CD14-positive monocyte (primary cell): ENCODE measurements around the gene DYNC1LI2. TPM values are rescaled to one million over a fixed set of nuclear protein-coding genes. Genes with fewer than 3 reads are reported as not detected.
A peak's percentile ranks its signal among the peaks of the same experiment; 100 is the strongest.

Experiments used
- DNase-seq, 3 donors: peaks; one replicate each; pipeline ENCODE4 v3.0.0-alpha.2; 2011 to 2022
- H2AFZ ChIP-seq: 2 replicates; pipeline ENCODE4 v1.6.0; 2012; ENCODE audit warnings: mild to moderate bottlenecking, low read depth, low read length, inconsistent platforms; ENCODE audit not compliant: insufficient read depth, poor library complexity, severe bottlenecking
- H3K27ac ChIP-seq, 2 donors: 1 replicate in 1 of 2; 2 replicates in 1 of 2; pipeline ENCODE4 v1.5.1; 2012 to 2013; ENCODE audit warnings: low read length in 2 of 2, control low read depth in 1 of 2, inconsistent platforms in 1 of 2, low read depth in 1 of 2, mild to moderate bottlenecking in 1 of 2
- H3K27me3 ChIP-seq, 2 donors: one replicate each; pipeline versions ENCODE4 v1.6.0 to v1.6.1; 2011 to 2013; ENCODE audit warnings: low read length in 2 of 2; ENCODE audit not compliant: control insufficient read depth in 2 of 2, insufficient read depth in 2 of 2
- H3K36me3 ChIP-seq, 2 donors: replicated peaks in 1 of 2; 1 replicate in 1 of 2; 2 replicates in 1 of 2; pipeline versions ENCODE4 v1.5.1 to v1.6.1; 2012 to 2013; ENCODE audit warnings: low read length in 2 of 2, control low read depth in 1 of 2, inconsistent platforms in 1 of 2, mild to moderate bottlenecking in 1 of 2; ENCODE audit not compliant: insufficient read depth in 2 of 2, control insufficient read depth in 1 of 2
- H3K4me1 ChIP-seq, 2 donors: 1 replicate in 1 of 2; 2 replicates in 1 of 2; pipeline versions ENCODE4 v1.5.1 to v1.6.1; 2012 to 2013; ENCODE audit warnings: low read length in 2 of 2, control low read depth in 1 of 2, inconsistent platforms in 1 of 2, mild to moderate bottlenecking in 1 of 2, moderate library complexity in 1 of 2; ENCODE audit not compliant: insufficient read depth in 2 of 2, control insufficient read depth in 1 of 2
- H3K4me2 ChIP-seq: replicated peaks from 2 replicates; pipeline ENCODE3; 2012; ENCODE audit warnings: low read length, moderate library complexity, mild to moderate bottlenecking; ENCODE audit not compliant: poor library complexity, severe bottlenecking; ENCODE audit errors: extremely low read depth
- H3K4me3 ChIP-seq, 3 experiments: fragments of 200-600 bp in 1 of 3; sonication (generic) in 1 of 3; replicated peaks in 1 of 3; 1 replicate in 2 of 3; 2 replicates in 1 of 3; pipeline ENCODE4 v1.5.1; 2011 to 2013; ENCODE audit warnings: low read length in 3 of 3, mild to moderate bottlenecking in 3 of 3, control low read depth in 2 of 3, low read depth in 2 of 3, inconsistent platforms in 1 of 3, moderate library complexity in 1 of 3
- H3K79me2 ChIP-seq: 2 replicates; pipeline ENCODE4 v1.6.0; 2012; ENCODE audit warnings: mild to moderate bottlenecking, control low read depth, inconsistent platforms, low read length, moderate library complexity; ENCODE audit not compliant: insufficient read depth
- H3K9ac ChIP-seq: 2 replicates; pipeline ENCODE4 v1.6.0; 2017; ENCODE audit warnings: low read length, mild to moderate bottlenecking; ENCODE audit not compliant: insufficient read depth, poor library complexity, severe bottlenecking
- H3K9me3 ChIP-seq, 2 donors: replicated peaks in 1 of 2; 1 replicate in 1 of 2; 2 replicates in 1 of 2; pipeline versions ENCODE4 v1.5.1 to v1.6.1; 2012 to 2013; ENCODE audit warnings: low read length in 2 of 2, control low read depth in 1 of 2; ENCODE audit not compliant: control insufficient read depth in 1 of 2, insufficient read depth in 1 of 2
- H4K20me1 ChIP-seq: 2 replicates; pipeline ENCODE4 v1.6.0; 2012; ENCODE audit warnings: mild to moderate bottlenecking, low read length, control low read depth, moderate library complexity; ENCODE audit not compliant: insufficient read depth
- H3K27ac Mint-ChIP-seq, 7 donors: one replicate each; pipeline ENCODE4 v1.8.0; 2020; ENCODE audit warnings: mild to moderate bottlenecking in 7 of 7, mixed read lengths in 7 of 7, moderate library complexity in 6 of 7, inconsistent platforms in 2 of 7
- H3K27me3 Mint-ChIP-seq, 3 donors: one replicate each; pipeline ENCODE4 v1.8.0; 2021 to 2022; ENCODE audit warnings: low read depth in 3 of 3, mild to moderate bottlenecking in 3 of 3, mixed read lengths in 3 of 3, moderate library complexity in 3 of 3, inconsistent platforms in 1 of 3
- H3K36me3 Mint-ChIP-seq, 2 donors: one replicate each; pipeline ENCODE4 v1.8.0; 2020; ENCODE audit warnings: mixed read lengths in 2 of 2, inconsistent platforms in 1 of 2, mild to moderate bottlenecking in 1 of 2
- H3K4me1 Mint-ChIP-seq: one replicate; pipeline ENCODE4 v1.8.0; 2020; ENCODE audit warnings: mild to moderate bottlenecking, mixed read lengths
- H3K4me3 Mint-ChIP-seq, 2 donors: one replicate each; pipeline ENCODE4 v1.8.0; 2020; ENCODE audit warnings: mild to moderate bottlenecking in 2 of 2, mixed read lengths in 2 of 2, moderate library complexity in 1 of 2
- H3K9me3 Mint-ChIP-seq, 7 donors: one replicate each; pipeline ENCODE4 v1.8.0; 2020 to 2022; ENCODE audit warnings: mixed read lengths in 7 of 7, mild to moderate bottlenecking in 6 of 7, moderate library complexity in 6 of 7, inconsistent platforms in 2 of 7
- CTCF ChIP-seq: fragments of 200-600 bp; IDR thresholded peaks from one replicate; pipeline ENCODE4 v1.8.0; 2022; ENCODE audit warnings: antibody characterized with exemption, mild to moderate bottlenecking
- WGBS: methylation state at CpG from one replicate; pipeline ENCODE4 v1.1.5; 2013; ENCODE audit warnings: missing lambda C conversion rate; ENCODE audit not compliant: insufficient coverage; 5-methylcytosine and 5-hydroxymethylcytosine counted together
- intact Hi-C, 2 donors: fragments of 100-400 bp; cut with micrococcal nuclease; formaldehyde crosslinking; loops; one replicate each; pipeline versions ENCODE4 v1.15.0 to v1.15.1; 2023
- polyA plus RNA-seq, 3 donors: library from polyadenylated mRNA; depleted of rRNA in 1 of 3; unstranded in 2 of 3; stranded (reverse) in 1 of 3; fragments of 300-500 nt in 2 of 3; fragments of >200 nt in 1 of 3; fragmentation: Illumina TruSeq in 2 of 3; gene quantifications; 1 replicate in 2 of 3; 2 replicates in 1 of 3; pipeline ENCODE4 v1.2.3, GENCODE V29; 2012 to 2021

Gene DYNC1LI2
- polyA plus RNA-seq, 3 donors = 14.9 to 125 (median 23.9) TPM

- Histone ChIP-seq H3K36me3 (no peaks in the 10 kb centered on the region), H3K9ac (peak overlapping the region; percentile 66), H3K27me3 (no peaks in the 10 kb centered on the region), H3K4me2 (peak overlapping the region; percentile 99), H3K4me3 (peak overlapping the region; percentile 40 to 87 (median 74)), H3K9me3 (no peaks in the 10 kb centered on the region), H3K27ac (peak overlapping the region; percentile 21 to 58), H3K4me1 (peaks cover 66 to 72% of the 10 kb centered on the region in 2 donors), H2AFZ (peak overlapping the region; percentile 72), H3K79me2 (peaks cover 57% of the 10 kb centered on the region), H4K20me1 (peaks cover 23% of the 10 kb centered on the region)
- peak in 1 of 3 donors; percentile 9 for DNase-seq
- peaks cover 0 to 2% (median 0%) of the 10 kb centered on the region in 3 donors for H3K27me3 Mint-ChIP-seq
- no peaks in the 10 kb centered on the region for H3K9me3 Mint-ChIP-seq
- H3K4me3 Mint-ChIP-seq = peak overlapping the region; percentile 91 to 93
- H3K4me1 Mint-ChIP-seq = peaks cover 70% of the 10 kb centered on the region
- peaks cover 3 to 12% of the 10 kb centered on the region in 2 donors for H3K36me3 Mint-ChIP-seq
- under 1% methylated on average over 91 of the region's 91 CpGs for WGBS
- intact Hi-C loops = loop anchor here in 1 of 2 donors (5.0 to 10.0 kb wide), 2 partner anchors 44 to 549 kb away; partner anchors contain the start of genes FHOD1 and SLC9A5
- no peak for TF ChIP-seq CTCF
- peak overlapping the region in 6 of 7 donors; percentile 56 to 76 (median 64) for H3K27ac Mint-ChIP-seq
These were observed 55.3 kb downstream of the DYNC1LI2 start for GRCh38 chr16:66695935-66696668.

GRCh38 chr16:66695471-66695934 lies 55.9 kb downstream of the DYNC1LI2 start:
- H3K36me3 Mint-ChIP-seq = peaks cover 6 to 14% of the 10 kb centered on the region in 2 donors
- DNase-seq = peak in 2 of 3 donors; percentile 3 to 23
- Histone ChIP-seq H4K20me1 (peaks cover 28% of the 10 kb centered on the region), H3K4me2 (peak overlapping the region; percentile 99), H3K36me3 (no peaks in the 10 kb centered on the region), H3K4me3 (peak overlapping the region; percentile 40 to 87 (median 74)), H3K4me1 (peaks cover 61 to 66% of the 10 kb centered on the region in 2 donors), H3K27me3 (no peaks in the 10 kb centered on the region), H2AFZ (peak overlapping the region; percentile 72), H3K9ac (peak overlapping the region; percentile 66), H3K79me2 (peaks cover 63% of the 10 kb centered on the region), H3K27ac (peak overlapping the region; percentile 21 to 58), H3K9me3 (no peaks in the 10 kb centered on the region)
- H3K27me3 Mint-ChIP-seq = peaks cover 0 to 2% (median 0%) of the 10 kb centered on the region in 3 donors
- H3K4me1 Mint-ChIP-seq = peaks cover 68% of the 10 kb centered on the region
- intact Hi-C loops = loop anchor here in 1 of 2 donors (5.0 to 10.0 kb wide), 2 partner anchors 43 to 549 kb away; partner anchors contain the start of genes FHOD1 and SLC9A5
- no peaks in the 10 kb centered on the region for H3K9me3 Mint-ChIP-seq
- no peak for TF ChIP-seq CTCF
- H3K27ac Mint-ChIP-seq = peak overlapping the region in 6 of 7 donors; percentile 56 to 76 (median 64)
- peak overlapping the region; percentile 91 to 93 for H3K4me3 Mint-ChIP-seq
- 5% methylated on average over 8 of the region's 8 CpGs for WGBS
